Ishikawa (cell line): ENCODE data around the gene MAP2K3.

ENCODE experiments used
- FOXM1 ChIP-seq: IDR thresholded peaks from 2 replicates; pipeline ENCODE4 v1.6.1; 2012; ENCODE audit warnings: low read depth, borderline replicate concordance
- NFIC ChIP-seq: IDR thresholded peaks from 2 replicates; pipeline ENCODE4 v1.6.1; 2012
- TF ChIP-seq, protein P1 (sequence below): IDR thresholded peaks from 2 replicates; pipeline ENCODE4 v1.6.1; 2012; ENCODE audit warnings: low read depth, mild to moderate bottlenecking

DNA sequence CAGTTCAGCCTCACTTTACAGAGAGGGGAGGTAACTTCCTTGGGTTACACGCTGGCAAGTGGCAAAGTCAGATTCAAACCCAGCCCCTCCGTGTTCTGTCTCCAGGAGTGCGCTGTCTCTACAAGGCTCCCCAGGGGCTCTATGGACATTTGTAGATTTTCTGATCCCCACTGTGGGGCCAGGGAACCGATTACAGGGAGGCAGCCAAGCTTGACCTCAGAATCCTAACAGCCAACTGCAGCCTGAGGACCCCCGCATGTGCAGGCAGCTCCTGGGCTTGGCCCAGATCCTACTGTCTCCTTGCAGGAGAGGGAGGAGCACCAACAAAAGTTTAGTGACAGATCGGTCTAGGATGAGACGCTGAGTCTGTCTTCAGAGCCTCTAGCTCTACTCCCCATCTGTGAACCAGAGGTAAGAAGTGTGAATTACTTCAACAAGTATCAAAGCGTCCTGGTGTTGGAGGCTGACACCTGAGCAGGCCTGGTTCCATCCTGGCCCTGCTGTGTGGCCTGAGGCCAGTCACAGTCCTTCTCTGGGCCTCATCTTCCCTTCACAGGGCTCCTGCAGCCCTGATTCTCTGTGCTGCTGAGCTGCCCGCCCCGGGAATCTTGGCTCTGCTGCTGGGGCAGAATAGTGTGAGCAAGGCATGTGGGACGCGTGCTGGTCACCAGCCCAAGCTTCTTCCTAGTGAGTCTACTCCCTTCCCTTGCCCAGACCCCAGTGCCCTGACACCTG lies 22.1 kb upstream of the MAP2K3 start:
- TF ChIP-seq NFIC (no peak), FOXM1 (no peak)
- TF ChIP-seq, protein P1, sequence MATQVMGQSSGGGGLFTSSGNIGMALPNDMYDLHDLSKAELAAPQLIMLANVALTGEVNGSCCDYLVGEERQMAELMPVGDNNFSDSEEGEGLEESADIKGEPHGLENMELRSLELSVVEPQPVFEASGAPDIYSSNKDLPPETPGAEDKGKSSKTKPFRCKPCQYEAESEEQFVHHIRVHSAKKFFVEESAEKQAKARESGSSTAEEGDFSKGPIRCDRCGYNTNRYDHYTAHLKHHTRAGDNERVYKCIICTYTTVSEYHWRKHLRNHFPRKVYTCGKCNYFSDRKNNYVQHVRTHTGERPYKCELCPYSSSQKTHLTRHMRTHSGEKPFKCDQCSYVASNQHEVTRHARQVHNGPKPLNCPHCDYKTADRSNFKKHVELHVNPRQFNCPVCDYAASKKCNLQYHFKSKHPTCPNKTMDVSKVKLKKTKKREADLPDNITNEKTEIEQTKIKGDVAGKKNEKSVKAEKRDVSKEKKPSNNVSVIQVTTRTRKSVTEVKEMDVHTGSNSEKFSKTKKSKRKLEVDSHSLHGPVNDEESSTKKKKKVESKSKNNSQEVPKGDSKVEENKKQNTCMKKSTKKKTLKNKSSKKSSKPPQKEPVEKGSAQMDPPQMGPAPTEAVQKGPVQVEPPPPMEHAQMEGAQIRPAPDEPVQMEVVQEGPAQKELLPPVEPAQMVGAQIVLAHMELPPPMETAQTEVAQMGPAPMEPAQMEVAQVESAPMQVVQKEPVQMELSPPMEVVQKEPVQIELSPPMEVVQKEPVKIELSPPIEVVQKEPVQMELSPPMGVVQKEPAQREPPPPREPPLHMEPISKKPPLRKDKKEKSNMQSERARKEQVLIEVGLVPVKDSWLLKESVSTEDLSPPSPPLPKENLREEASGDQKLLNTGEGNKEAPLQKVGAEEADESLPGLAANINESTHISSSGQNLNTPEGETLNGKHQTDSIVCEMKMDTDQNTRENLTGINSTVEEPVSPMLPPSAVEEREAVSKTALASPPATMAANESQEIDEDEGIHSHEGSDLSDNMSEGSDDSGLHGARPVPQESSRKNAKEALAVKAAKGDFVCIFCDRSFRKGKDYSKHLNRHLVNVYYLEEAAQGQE, result no peak
